Measurements from ENCODE around the gene FAM168A. TPM values are rescaled to one million over a fixed set of nuclear protein-coding genes. Genes with fewer than 3 reads are reported as not detected.

FAM168A gene
- polyA plus RNA-seq, 2 of the 4 experiments (the other 2 are of a cell fraction): 15.3 to 19.2 TPM

DNA sequence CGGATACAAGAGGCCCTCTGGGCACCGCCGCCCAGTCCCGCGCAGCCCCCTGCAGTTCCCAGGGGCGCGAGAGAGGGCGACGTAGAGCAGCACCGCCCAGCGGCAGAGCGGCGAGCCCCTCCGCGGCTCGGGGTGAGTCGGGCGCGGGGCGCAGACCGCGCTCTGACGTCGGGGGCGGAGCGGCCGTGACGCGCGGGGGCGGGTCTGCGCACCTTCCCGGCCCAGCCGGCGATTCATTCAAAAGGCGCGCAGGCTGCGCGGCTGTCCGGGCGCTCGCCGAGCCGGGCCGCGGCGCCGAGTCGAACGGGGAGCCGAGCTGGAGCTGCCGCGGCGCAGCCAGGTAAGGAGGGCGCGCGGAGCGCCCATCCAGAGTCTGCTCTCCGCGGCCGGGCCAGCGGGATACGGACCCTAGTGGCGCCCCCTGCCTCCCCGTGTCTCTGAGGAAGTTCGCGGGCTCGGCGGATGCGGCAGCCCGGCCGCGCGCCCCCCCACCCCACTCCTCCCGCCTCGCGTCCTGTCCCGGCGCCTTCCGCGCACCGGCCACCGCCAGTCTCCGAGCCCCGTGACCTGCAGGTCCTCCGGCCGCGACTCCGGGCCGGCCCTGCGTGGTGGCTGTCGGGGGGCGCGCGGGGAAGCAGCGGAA, 221.6 kb downstream of the FAM168A start, which contains the start of gene RELT:
Gene RELT (plus strand): TSS at position 240 of the 643 bp plus-strand sequence. CDS start 12,738 bp downstream, outside the sequence.
- peak; percentile 89 to 91 for DNase-seq (ENCODE audit: low read depth in 1 of 2, low spot score in 1 of 2)
- ChIA-PET POLR2A (interaction anchor here (1.3 kb wide), 1 partner anchor 25 kb away, joined by 7 read pairs; no protein-coding TSS in a partner anchor), CTCF (interaction anchor here (0.6 to 39.3 kb wide), 10 partner anchors 11 to 447 kb away, joined by 3 to 667 read pairs (median 3); no protein-coding TSS in a partner anchor)
- Histone ChIP-seq H3K27ac (peak within 1 kb of the TSS; percentile 75 to 93), H3K9me3 (no peaks in the 10 kb centered on the region), H3K4me3 (peak within 1 kb of the TSS; percentile 59), H3K4me1 (peaks cover 23% of the 10 kb centered on the region), H3K4me2 (peak within 1 kb of the TSS; percentile 66)
- WGBS (ENCODE audit: missing lambda C conversion rate): 2% methylated on average over 19 of the region's 96 CpGs
- peak; percentile 83 to 84 for ATAC-seq
- no peak for FAIRE-seq
- TF ChIP-seq EHMT2 (IDR thresholded peaks at IDR 0.05; ENCODE audit: low read depth) (no peak), CHD2 (IDR thresholded peaks at IDR 0.05; ENCODE audit: low read length, partially characterized antibody) (no peak), HDAC2 (IDR thresholded peaks at IDR 0.05) (no peak), RARB (CRISPR knock-in tag; IDR thresholded peaks at IDR 0.05) (no peak), ZNF302 (CRISPR knock-in tag; IDR thresholded peaks at IDR 0.05) (no peak), NFE2L2 (conservative IDR thresholded peaks at IDR 0.05; ENCODE audit: low read length) (no peak), MYC (IDR thresholded peaks at IDR 0.05; ENCODE audit: borderline replicate concordance, low read length) (no peak), CBX8 (IDR thresholded peaks at IDR 0.05) (no peak), MAFK (IDR thresholded peaks at IDR 0.05; ENCODE audit: partially characterized antibody) (no peak), SMC3 (IDR thresholded peaks at IDR 0.05) (peak; percentile 50; the same call in 1 of the 3 replicates), SREBF2 (IDR thresholded peaks at IDR 0.05) (no peak), NPAS2 (CRISPR knock-in tag; IDR thresholded peaks at IDR 0.05; ENCODE audit: borderline replicate concordance) (no peak), BHLHE40 (IDR thresholded peaks at IDR 0.05; ENCODE audit: low read depth, low read length) (no peak), FOSL2 (IDR thresholded peaks at IDR 0.05) (no peak), FOSL2 (CRISPR knock-in tag; IDR thresholded peaks at IDR 0.05) (peak; percentile 73), GATA3 (IDR thresholded peaks at IDR 0.05; ENCODE audit: borderline replicate concordance) (0 out of 2 replicates have a peak, but pooled peaks have one; percentile 26), RAD21 (conservative IDR thresholded peaks at IDR 0.05 in 1 of 2, IDR thresholded peaks at IDR 0.05 in 1 of 2) (peak; percentile 38 to 44; a peak in 3 of 5 replicates), POLR2AphosphoS2 (conservative IDR thresholded peaks at IDR 0.05; ENCODE audit: low read length) (no peak), HOXB13 (CRISPR knock-in tag; IDR thresholded peaks at IDR 0.05; ENCODE audit: low read depth) (no peak), ZC3H11A (IDR thresholded peaks at IDR 0.05) (no peak), PHF8 (IDR thresholded peaks at IDR 0.05; ENCODE audit: borderline replicate concordance, low read depth) (peak; percentile 88), TFCP2L1 (CRISPR knock-in tag; IDR thresholded peaks at IDR 0.05) (no peak), POLR2A (IDR thresholded peaks at IDR 0.05; ENCODE audit: low read length) (peak; percentile 98), JUN (IDR thresholded peaks at IDR 0.05) (peak; percentile 71 to 80; a peak in 4 of 5 replicates), ESRRA (IDR thresholded peaks at IDR 0.05; ENCODE audit: borderline replicate concordance, low read length) (no peak), ZFP36 (IDR thresholded peaks at IDR 0.05; ENCODE audit: borderline replicate concordance, partially characterized antibody) (no peak)
- TF ChIP-seq, protein P1, sequence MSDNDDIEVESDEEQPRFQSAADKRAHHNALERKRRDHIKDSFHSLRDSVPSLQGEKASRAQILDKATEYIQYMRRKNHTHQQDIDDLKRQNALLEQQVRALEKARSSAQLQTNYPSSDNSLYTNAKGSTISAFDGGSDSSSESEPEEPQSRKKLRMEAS (IDR thresholded peaks at IDR 0.05): peak; percentile 49; the same call in 1 of the 2 replicates
- TF ChIP-seq, protein P2, sequence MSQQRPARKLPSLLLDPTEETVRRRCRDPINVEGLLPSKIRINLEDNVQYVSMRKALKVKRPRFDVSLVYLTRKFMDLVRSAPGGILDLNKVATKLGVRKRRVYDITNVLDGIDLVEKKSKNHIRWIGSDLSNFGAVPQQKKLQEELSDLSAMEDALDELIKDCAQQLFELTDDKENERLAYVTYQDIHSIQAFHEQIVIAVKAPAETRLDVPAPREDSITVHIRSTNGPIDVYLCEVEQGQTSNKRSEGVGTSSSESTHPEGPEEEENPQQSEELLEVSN (IDR thresholded peaks at IDR 0.05; ENCODE audit: borderline replicate concordance, low read depth): no peak
- TF ChIP-seq, protein P3, sequence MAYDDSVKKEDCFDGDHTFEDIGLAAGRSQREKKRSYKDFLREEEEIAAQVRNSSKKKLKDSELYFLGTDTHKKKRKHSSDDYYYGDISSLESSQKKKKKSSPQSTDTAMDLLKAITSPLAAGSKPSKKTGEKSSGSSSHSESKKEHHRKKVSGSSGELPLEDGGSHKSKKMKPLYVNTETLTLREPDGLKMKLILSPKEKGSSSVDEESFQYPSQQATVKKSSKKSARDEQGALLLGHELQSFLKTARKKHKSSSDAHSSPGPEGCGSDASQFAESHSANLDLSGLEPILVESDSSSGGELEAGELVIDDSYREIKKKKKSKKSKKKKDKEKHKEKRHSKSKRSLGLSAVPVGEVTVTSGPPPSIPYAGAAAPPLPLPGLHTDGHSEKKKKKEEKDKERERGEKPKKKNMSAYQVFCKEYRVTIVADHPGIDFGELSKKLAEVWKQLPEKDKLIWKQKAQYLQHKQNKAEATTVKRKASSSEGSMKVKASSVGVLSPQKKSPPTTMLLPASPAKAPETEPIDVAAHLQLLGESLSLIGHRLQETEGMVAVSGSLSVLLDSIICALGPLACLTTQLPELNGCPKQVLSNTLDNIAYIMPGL (CRISPR knock-in tag; IDR thresholded peaks at IDR 0.05; ENCODE audit: borderline replicate concordance): peak; percentile 58; the same call in 1 of the 2 replicates
- TF ChIP-seq, protein P4, sequence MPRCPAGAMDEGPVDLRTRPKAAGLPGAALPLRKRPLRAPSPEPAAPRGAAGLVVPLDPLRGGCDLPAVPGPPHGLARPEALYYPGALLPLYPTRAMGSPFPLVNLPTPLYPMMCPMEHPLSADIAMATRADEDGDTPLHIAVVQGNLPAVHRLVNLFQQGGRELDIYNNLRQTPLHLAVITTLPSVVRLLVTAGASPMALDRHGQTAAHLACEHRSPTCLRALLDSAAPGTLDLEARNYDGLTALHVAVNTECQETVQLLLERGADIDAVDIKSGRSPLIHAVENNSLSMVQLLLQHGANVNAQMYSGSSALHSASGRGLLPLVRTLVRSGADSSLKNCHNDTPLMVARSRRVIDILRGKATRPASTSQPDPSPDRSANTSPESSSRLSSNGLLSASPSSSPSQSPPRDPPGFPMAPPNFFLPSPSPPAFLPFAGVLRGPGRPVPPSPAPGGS (IDR thresholded peaks at IDR 0.05): peak; percentile 82; the same call in 2 of the 3 replicates
- TF ChIP-seq, protein P5, sequence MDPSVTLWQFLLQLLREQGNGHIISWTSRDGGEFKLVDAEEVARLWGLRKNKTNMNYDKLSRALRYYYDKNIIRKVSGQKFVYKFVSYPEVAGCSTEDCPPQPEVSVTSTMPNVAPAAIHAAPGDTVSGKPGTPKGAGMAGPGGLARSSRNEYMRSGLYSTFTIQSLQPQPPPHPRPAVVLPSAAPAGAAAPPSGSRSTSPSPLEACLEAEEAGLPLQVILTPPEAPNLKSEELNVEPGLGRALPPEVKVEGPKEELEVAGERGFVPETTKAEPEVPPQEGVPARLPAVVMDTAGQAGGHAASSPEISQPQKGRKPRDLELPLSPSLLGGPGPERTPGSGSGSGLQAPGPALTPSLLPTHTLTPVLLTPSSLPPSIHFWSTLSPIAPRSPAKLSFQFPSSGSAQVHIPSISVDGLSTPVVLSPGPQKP (IDR thresholded peaks at IDR 0.05; ENCODE audit: low read depth, low read length): no peak
- TF ChIP-seq, protein P6, sequence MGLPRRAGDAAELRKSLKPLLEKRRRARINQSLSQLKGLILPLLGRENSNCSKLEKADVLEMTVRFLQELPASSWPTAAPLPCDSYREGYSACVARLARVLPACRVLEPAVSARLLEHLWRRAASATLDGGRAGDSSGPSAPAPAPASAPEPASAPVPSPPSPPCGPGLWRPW (IDR thresholded peaks at IDR 0.05): no peak
- TF ChIP-seq, protein P7, sequence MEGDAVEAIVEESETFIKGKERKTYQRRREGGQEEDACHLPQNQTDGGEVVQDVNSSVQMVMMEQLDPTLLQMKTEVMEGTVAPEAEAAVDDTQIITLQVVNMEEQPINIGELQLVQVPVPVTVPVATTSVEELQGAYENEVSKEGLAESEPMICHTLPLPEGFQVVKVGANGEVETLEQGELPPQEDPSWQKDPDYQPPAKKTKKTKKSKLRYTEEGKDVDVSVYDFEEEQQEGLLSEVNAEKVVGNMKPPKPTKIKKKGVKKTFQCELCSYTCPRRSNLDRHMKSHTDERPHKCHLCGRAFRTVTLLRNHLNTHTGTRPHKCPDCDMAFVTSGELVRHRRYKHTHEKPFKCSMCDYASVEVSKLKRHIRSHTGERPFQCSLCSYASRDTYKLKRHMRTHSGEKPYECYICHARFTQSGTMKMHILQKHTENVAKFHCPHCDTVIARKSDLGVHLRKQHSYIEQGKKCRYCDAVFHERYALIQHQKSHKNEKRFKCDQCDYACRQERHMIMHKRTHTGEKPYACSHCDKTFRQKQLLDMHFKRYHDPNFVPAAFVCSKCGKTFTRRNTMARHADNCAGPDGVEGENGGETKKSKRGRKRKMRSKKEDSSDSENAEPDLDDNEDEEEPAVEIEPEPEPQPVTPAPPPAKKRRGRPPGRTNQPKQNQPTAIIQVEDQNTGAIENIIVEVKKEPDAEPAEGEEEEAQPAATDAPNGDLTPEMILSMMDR (IDR thresholded peaks at IDR 0.05): peak; percentile 73
- TF ChIP-seq, protein P8, sequence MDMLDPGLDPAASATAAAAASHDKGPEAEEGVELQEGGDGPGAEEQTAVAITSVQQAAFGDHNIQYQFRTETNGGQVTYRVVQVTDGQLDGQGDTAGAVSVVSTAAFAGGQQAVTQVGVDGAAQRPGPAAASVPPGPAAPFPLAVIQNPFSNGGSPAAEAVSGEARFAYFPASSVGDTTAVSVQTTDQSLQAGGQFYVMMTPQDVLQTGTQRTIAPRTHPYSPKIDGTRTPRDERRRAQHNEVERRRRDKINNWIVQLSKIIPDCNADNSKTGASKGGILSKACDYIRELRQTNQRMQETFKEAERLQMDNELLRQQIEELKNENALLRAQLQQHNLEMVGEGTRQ (IDR thresholded peaks at IDR 0.05): no peak

All from A549 (cell line).